GM19328 (cell line): ENCODE data around the gene CBLB.

ENCODE experiments used
- ATAC-seq: cut with Tn5 transposase; IDR thresholded peaks from one replicate; pipeline ENCODE4 v1.9.1; 2021; ENCODE audit warnings: mild to moderate bottlenecking, moderate library complexity; ENCODE audit not compliant: unreplicated experiment

The CBLB gene

GRCh38 chr3:105868742-105869530 lies at the start of gene CBLB:
TSS of gene CBLB (minus strand) at chr3:105869012. CDS start at chr3:105867577, 1,435 bp downstream.
- peak; percentile 92 for ATAC-seq

GRCh38 chr3:105916767-105917166 lies 48.0 kb upstream of the CBLB start:
- ATAC-seq = no peak

GRCh38 chr3:105915524-105915923 lies 46.7 kb upstream of the CBLB start:
- no peak for ATAC-seq

- ATAC-seq = no peak
These were observed 44.8 kb upstream of the CBLB start for GRCh38 chr3:105913616-105914015.

GRCh38 chr3:105912891-105913290 lies 44.1 kb upstream of the CBLB start:
- ATAC-seq = no peak

- ATAC-seq = no peak
These were observed 42.7 kb upstream of the CBLB start for GRCh38 chr3:105911496-105911895.

- no peak for ATAC-seq
These were observed 39.0 kb upstream of the CBLB start for GRCh38 chr3:105907777-105908176.

GRCh38 chr3:105906836-105907235 lies 38.0 kb upstream of the CBLB start:
- ATAC-seq = no peak

- no peak for ATAC-seq
These were observed 37.5 kb upstream of the CBLB start for GRCh38 chr3:105906345-105906744.

- no peak for ATAC-seq
These were observed 36.5 kb upstream of the CBLB start for GRCh38 chr3:105905328-105905727.

GRCh38 chr3:105904678-105905284 lies 36.0 kb upstream of the CBLB start:
- ATAC-seq = no peak

GRCh38 chr3:105904251-105904650 lies 35.4 kb upstream of the CBLB start:
- ATAC-seq = no peak

- no peak for ATAC-seq
These were observed 30.7 kb upstream of the CBLB start for GRCh38 chr3:105899516-105899915.

GRCh38 chr3:105891101-105891500 lies 22.3 kb upstream of the CBLB start:
- ATAC-seq = no peak

- no peak for ATAC-seq
These were observed 20.1 kb upstream of the CBLB start for GRCh38 chr3:105888621-105889579.

GRCh38 chr3:105885256-105885655 lies 16.4 kb upstream of the CBLB start:
- ATAC-seq = no peak

- no peak for ATAC-seq
These were observed 15.1 kb upstream of the CBLB start for GRCh38 chr3:105883798-105884377.

GRCh38 chr3:105880681-105881290 lies 12.0 kb upstream of the CBLB start:
- ATAC-seq = no peak

- no peak for ATAC-seq
These were observed 9.2 kb upstream of the CBLB start for GRCh38 chr3:105878061-105878460.

GRCh38 chr3:105877336-105877910 lies 8.6 kb upstream of the CBLB start:
- peak; percentile 17 for ATAC-seq
